ENCODE data around the gene FILIP1L.

The FILIP1L gene

GRCh38 chr3:99910752-99911290 is 203.5 kb downstream of the FILIP1L start:
- H3K36me3 ChIP-seq (ENCODE audit: insufficient read depth, low read length): no peaks in the 10 kb centered on the region
- H3K27me3 ChIP-seq (ENCODE audit: insufficient read depth, low read length, poor library complexity): no peaks in the 10 kb centered on the region
- no peak overlapping the region for H3K27ac ChIP-seq (ENCODE audit: low read length)
- H3K9ac ChIP-seq (ENCODE audit: low read depth, low read length): no peak overlapping the region
- H3K79me2 ChIP-seq (ENCODE audit: insufficient read depth, low read length): no peaks in the 10 kb centered on the region
- ATAC-seq (ENCODE audit: insufficient read depth, low read depth): no peak
- H3K4me3 ChIP-seq (ENCODE audit: low read depth in 1 of 2, low read length in 2 of 2): no peak overlapping the region
- no peak overlapping the region for H3K4me2 ChIP-seq (ENCODE audit: insufficient read depth, low read length)
- no peaks in the 10 kb centered on the region for H4K20me1 ChIP-seq (ENCODE audit: insufficient read depth, low read length)
- no peaks in the 10 kb centered on the region for H3K4me1 ChIP-seq (ENCODE audit: insufficient read depth, low read length)
- DNase-seq: no peak
- H2AFZ ChIP-seq (ENCODE audit: low read depth, low read length): no peak overlapping the region
- TF ChIP-seq CTCF (IDR thresholded peaks at IDR 0.05; ENCODE audit: borderline replicate concordance, extremely low read depth, low read length, poor library complexity, severe bottlenecking) (no peak), EZH2 (IDR thresholded peaks at IDR 0.05; ENCODE audit: borderline replicate concordance, low read depth, low read length, severe bottlenecking) (no peak)
- H3K9me3 ChIP-seq (ENCODE audit: insufficient read depth, low read length, severe bottlenecking): no peaks in the 10 kb centered on the region

- H4K20me1 ChIP-seq (ENCODE audit: insufficient read depth, low read length): no peaks in the 10 kb centered on the region
- H3K9ac ChIP-seq (ENCODE audit: low read depth, low read length): no peak overlapping the region
- H3K4me2 ChIP-seq (ENCODE audit: insufficient read depth, low read length): no peak overlapping the region
- no peaks in the 10 kb centered on the region for H3K9me3 ChIP-seq (ENCODE audit: insufficient read depth, low read length, severe bottlenecking)
- no peak for TF ChIP-seq CTCF (IDR thresholded peaks at IDR 0.05; ENCODE audit: borderline replicate concordance, extremely low read depth, low read length, poor library complexity, severe bottlenecking)
- TF ChIP-seq EZH2 (IDR thresholded peaks at IDR 0.05; ENCODE audit: borderline replicate concordance, low read depth, low read length, severe bottlenecking): no peak
- no peak overlapping the region for H3K27ac ChIP-seq (ENCODE audit: low read length)
- no peaks in the 10 kb centered on the region for H3K4me1 ChIP-seq (ENCODE audit: insufficient read depth, low read length)
- no peaks in the 10 kb centered on the region for H3K36me3 ChIP-seq (ENCODE audit: insufficient read depth, low read length)
- DNase-seq (no peak), ATAC-seq (ENCODE audit: insufficient read depth, low read depth) (no peak)
- H3K79me2 ChIP-seq (ENCODE audit: insufficient read depth, low read length): no peaks in the 10 kb centered on the region
- H3K27me3 ChIP-seq (ENCODE audit: insufficient read depth, low read length, poor library complexity): no peaks in the 10 kb centered on the region
- no peak overlapping the region for H3K4me3 ChIP-seq (ENCODE audit: low read depth in 1 of 2, low read length in 2 of 2)
- no peak overlapping the region for H2AFZ ChIP-seq (ENCODE audit: low read depth, low read length)
These were observed 204.4 kb downstream of the FILIP1L start for GRCh38 chr3:99909714-99910495.

- H4K20me1 ChIP-seq (ENCODE audit: insufficient read depth, low read length): no peaks in the 10 kb centered on the region
- no peaks in the 10 kb centered on the region for H3K4me1 ChIP-seq (ENCODE audit: insufficient read depth, low read length)
- no peaks in the 10 kb centered on the region for H3K36me3 ChIP-seq (ENCODE audit: insufficient read depth, low read length)
- no peak overlapping the region for H3K9ac ChIP-seq (ENCODE audit: low read depth, low read length)
- no peaks in the 10 kb centered on the region for H3K9me3 ChIP-seq (ENCODE audit: insufficient read depth, low read length, severe bottlenecking)
- H3K27ac ChIP-seq (ENCODE audit: low read length): no peak overlapping the region
- no peak for TF ChIP-seq CTCF (IDR thresholded peaks at IDR 0.05; ENCODE audit: borderline replicate concordance, extremely low read depth, low read length, poor library complexity, severe bottlenecking)
- TF ChIP-seq EZH2 (IDR thresholded peaks at IDR 0.05; ENCODE audit: borderline replicate concordance, low read depth, low read length, severe bottlenecking): no peak
- H2AFZ ChIP-seq (ENCODE audit: low read depth, low read length): no peak overlapping the region
- H3K4me2 ChIP-seq (ENCODE audit: insufficient read depth, low read length): no peak overlapping the region
- DNase-seq: no peak
- H3K27me3 ChIP-seq (ENCODE audit: insufficient read depth, low read length, poor library complexity): no peaks in the 10 kb centered on the region
- no peak for ATAC-seq (ENCODE audit: insufficient read depth, low read depth)
- no peaks in the 10 kb centered on the region for H3K79me2 ChIP-seq (ENCODE audit: insufficient read depth, low read length)
- H3K4me3 ChIP-seq (ENCODE audit: low read depth in 1 of 2, low read length in 2 of 2): no peak overlapping the region
These were observed 206.2 kb downstream of the FILIP1L start for GRCh38 chr3:99907959-99908544.
